ENCODE results near the gene SLC25A13.

Gene SLC25A13

GRCh38 chr7:96084881-96085553 lies 236.9 kb downstream of the SLC25A13 start:
- Histone ChIP-seq H3K27ac (replicated peaks) (no peak overlapping the region), H3K4me3 (replicated peaks; ENCODE audit: insufficient read depth, low read length) (no peak overlapping the region), H3K27me3 (ENCODE audit: insufficient read depth, poor library complexity, severe bottlenecking) (peaks cover 13% of the 10 kb centered on the region)
- DNase-seq (ENCODE audit: low read depth in 1 of 2, low spot score in 1 of 2): no peak
- no peak for TF ChIP-seq GABPA (IDR thresholded peaks at IDR 0.05; ENCODE audit: low read depth)
- no peak for TF ChIP-seq POLR2AphosphoS5 (IDR thresholded peaks at IDR 0.05; ENCODE audit: low read depth)
- TF ChIP-seq, protein P1, sequence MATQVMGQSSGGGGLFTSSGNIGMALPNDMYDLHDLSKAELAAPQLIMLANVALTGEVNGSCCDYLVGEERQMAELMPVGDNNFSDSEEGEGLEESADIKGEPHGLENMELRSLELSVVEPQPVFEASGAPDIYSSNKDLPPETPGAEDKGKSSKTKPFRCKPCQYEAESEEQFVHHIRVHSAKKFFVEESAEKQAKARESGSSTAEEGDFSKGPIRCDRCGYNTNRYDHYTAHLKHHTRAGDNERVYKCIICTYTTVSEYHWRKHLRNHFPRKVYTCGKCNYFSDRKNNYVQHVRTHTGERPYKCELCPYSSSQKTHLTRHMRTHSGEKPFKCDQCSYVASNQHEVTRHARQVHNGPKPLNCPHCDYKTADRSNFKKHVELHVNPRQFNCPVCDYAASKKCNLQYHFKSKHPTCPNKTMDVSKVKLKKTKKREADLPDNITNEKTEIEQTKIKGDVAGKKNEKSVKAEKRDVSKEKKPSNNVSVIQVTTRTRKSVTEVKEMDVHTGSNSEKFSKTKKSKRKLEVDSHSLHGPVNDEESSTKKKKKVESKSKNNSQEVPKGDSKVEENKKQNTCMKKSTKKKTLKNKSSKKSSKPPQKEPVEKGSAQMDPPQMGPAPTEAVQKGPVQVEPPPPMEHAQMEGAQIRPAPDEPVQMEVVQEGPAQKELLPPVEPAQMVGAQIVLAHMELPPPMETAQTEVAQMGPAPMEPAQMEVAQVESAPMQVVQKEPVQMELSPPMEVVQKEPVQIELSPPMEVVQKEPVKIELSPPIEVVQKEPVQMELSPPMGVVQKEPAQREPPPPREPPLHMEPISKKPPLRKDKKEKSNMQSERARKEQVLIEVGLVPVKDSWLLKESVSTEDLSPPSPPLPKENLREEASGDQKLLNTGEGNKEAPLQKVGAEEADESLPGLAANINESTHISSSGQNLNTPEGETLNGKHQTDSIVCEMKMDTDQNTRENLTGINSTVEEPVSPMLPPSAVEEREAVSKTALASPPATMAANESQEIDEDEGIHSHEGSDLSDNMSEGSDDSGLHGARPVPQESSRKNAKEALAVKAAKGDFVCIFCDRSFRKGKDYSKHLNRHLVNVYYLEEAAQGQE (IDR thresholded peaks at IDR 0.05; ENCODE audit: insufficient replicate concordance, low read depth): no peak
- TF ChIP-seq SPI1 (IDR thresholded peaks at IDR 0.05; ENCODE audit: borderline replicate concordance, low read depth): no peak
- TF ChIP-seq, protein P2, sequence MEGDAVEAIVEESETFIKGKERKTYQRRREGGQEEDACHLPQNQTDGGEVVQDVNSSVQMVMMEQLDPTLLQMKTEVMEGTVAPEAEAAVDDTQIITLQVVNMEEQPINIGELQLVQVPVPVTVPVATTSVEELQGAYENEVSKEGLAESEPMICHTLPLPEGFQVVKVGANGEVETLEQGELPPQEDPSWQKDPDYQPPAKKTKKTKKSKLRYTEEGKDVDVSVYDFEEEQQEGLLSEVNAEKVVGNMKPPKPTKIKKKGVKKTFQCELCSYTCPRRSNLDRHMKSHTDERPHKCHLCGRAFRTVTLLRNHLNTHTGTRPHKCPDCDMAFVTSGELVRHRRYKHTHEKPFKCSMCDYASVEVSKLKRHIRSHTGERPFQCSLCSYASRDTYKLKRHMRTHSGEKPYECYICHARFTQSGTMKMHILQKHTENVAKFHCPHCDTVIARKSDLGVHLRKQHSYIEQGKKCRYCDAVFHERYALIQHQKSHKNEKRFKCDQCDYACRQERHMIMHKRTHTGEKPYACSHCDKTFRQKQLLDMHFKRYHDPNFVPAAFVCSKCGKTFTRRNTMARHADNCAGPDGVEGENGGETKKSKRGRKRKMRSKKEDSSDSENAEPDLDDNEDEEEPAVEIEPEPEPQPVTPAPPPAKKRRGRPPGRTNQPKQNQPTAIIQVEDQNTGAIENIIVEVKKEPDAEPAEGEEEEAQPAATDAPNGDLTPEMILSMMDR (IDR thresholded peaks at IDR 0.05; ENCODE audit: insufficient read depth, low read length): no peak

- DNase-seq (ENCODE audit: low read depth in 1 of 2, low spot score in 1 of 2): no peak
- peaks cover 18% of the 10 kb centered on the region for H3K27me3 ChIP-seq (ENCODE audit: insufficient read depth, poor library complexity, severe bottlenecking)
- no peak overlapping the region for H3K4me3 ChIP-seq (replicated peaks; ENCODE audit: insufficient read depth, low read length)
- TF ChIP-seq POLR2AphosphoS5 (IDR thresholded peaks at IDR 0.05; ENCODE audit: low read depth) (no peak), GABPA (IDR thresholded peaks at IDR 0.05; ENCODE audit: low read depth) (no peak), SPI1 (IDR thresholded peaks at IDR 0.05; ENCODE audit: borderline replicate concordance, low read depth) (no peak)
- TF ChIP-seq, protein P1 (IDR thresholded peaks at IDR 0.05; ENCODE audit: insufficient replicate concordance, low read depth): no peak
- TF ChIP-seq, protein P2 (IDR thresholded peaks at IDR 0.05; ENCODE audit: insufficient read depth, low read length): no peak
- no peak overlapping the region for H3K27ac ChIP-seq (replicated peaks)
Observed at GRCh38 chr7:96080027-96080426, 241.9 kb downstream of the SLC25A13 start.

DNA sequence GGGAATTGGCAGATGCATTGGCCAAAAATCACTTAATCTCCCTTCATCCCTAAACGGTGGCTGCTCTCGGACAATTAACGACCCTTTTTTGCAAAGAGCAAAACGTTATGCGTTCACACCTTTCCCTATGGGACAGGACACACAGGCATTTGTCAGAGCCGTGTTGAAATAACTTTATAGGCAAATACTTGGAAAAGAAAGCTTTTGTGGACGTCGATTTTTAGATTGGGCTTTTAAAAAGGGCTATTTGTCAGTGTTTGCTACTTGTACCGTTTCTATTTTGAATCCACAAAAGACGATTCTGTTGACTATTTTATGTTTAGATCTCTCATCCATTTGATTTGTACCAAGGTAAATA lies 245.6 kb downstream of the SLC25A13 start:
- TF ChIP-seq POLR2AphosphoS5 (IDR thresholded peaks at IDR 0.05; ENCODE audit: low read depth): no peak
- TF ChIP-seq SPI1 (IDR thresholded peaks at IDR 0.05; ENCODE audit: borderline replicate concordance, low read depth): no peak
- TF ChIP-seq, protein P2 (IDR thresholded peaks at IDR 0.05; ENCODE audit: insufficient read depth, low read length): no peak
- no peak for TF ChIP-seq GABPA (IDR thresholded peaks at IDR 0.05; ENCODE audit: low read depth)
- TF ChIP-seq, protein P1 (IDR thresholded peaks at IDR 0.05; ENCODE audit: insufficient replicate concordance, low read depth): no peak
- Histone ChIP-seq H3K4me3 (replicated peaks; ENCODE audit: insufficient read depth, low read length) (no peak overlapping the region), H3K27ac (replicated peaks) (no peak overlapping the region), H3K27me3 (ENCODE audit: insufficient read depth, poor library complexity, severe bottlenecking) (peaks cover 22% of the 10 kb centered on the region)
- no peak for DNase-seq (ENCODE audit: low read depth in 1 of 2, low spot score in 1 of 2)

All from HL-60 (cell line).